Measurements from ENCODE around the gene DDX10. TPM values are rescaled to one million over a fixed set of nuclear protein-coding genes. Genes with fewer than 3 reads are reported as not detected.

Gene DDX10
- total RNA-seq (10 to 100 TPM in 1 of 2 donors, 1 to 10 TPM in 1; 8.0 to 11.8 TPM), polyA plus RNA-seq (1 to 10 TPM; 8.2 to 9.7 TPM)

DNA sequence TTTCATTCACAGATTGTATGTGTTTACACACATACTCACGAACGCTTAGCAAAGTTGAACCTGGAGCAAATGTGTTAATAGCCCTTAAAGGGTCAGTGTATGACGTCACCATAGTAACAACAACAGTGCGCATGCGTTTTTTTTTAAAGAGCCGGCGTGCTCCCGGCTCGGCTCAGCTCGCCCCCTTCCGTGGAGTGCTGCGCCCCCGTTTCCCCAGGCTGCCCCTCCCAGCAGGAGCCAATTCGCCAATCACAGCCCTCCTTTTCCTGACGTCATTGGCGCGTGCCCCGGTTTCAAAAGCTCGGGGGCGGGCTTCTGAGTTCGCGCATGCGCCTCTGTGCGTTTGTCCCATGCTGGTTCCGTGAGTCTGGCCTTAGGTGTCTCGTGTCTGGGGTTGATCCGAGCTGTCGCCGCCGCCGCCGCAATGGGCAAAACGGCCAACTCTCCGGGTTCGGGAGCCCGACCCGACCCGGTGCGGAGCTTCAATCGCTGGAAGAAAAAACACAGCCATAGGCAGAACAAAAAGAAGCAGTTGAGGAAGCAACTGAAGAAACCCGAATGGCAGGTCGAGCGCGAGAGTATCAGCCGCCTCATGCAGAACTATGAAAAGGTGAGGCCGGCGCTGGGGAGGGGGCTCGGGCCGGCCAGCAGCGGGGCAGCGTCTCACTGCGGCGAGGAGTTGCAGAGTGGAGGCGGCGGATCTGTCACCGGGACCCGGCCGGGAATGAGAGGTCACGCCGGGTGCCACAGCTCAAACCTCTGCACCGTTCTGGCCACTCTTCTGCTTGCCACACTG is at the start of gene DDX10:
TSS of gene DDX10 (plus strand) at position 340 of the 796 bp plus-strand sequence. CDS start at position 425, 85 bp downstream.
- peak within 1 kb of the TSS; percentile 64 to 88 (median 73) for H3K4me3 ChIP-seq (ENCODE audit: low read depth in 1 of 3, low read length in 3 of 3)
- no peaks in the 10 kb centered on the region for H3K36me3 ChIP-seq (ENCODE audit: control insufficient read depth in 4 of 4, insufficient read depth in 3 of 4, low read depth in 1 of 4, low read length in 3 of 4)
- no peaks in the 10 kb centered on the region for H3K27me3 ChIP-seq (ENCODE audit: control insufficient read depth in 4 of 4, insufficient read depth in 4 of 4, low read length in 3 of 4)
- peak within 1 kb of the TSS; percentile 67 to 72 for H3K27ac ChIP-seq (ENCODE audit: low read depth in 1 of 2, low read length in 2 of 2)
- no peaks in the 10 kb centered on the region for H3K9me3 ChIP-seq (ENCODE audit: control insufficient read depth in 4 of 4, low read length in 3 of 4)
- H3K4me1 ChIP-seq (ENCODE audit: control insufficient read depth in 4 of 4, insufficient read depth in 4 of 4, low read length in 3 of 4) = peaks cover 3 to 18% (median 10%) of the 10 kb centered on the region in 4 donors
- WGBS = under 1% methylated on average over 61 of the region's 61 CpGs
- DNase-seq (ENCODE audit: low spot score) = peak; percentile 99
- TF ChIP-seq HNF4A (conservative IDR thresholded peaks at IDR 0.05) (peak; percentile 32 to 36), ATF3 (IDR thresholded peaks at IDR 0.05) (no peak), HNF4G (IDR thresholded peaks at IDR 0.05) (no peak), TAF1 (conservative IDR thresholded peaks at IDR 0.05) (no peak), SP1 (IDR thresholded peaks at IDR 0.05) (peak; percentile 69), YY1 (IDR thresholded peaks at IDR 0.05) (peak; percentile 30), JUND (IDR thresholded peaks at IDR 0.05) (peak; percentile 86 to 91), FOXA1 (IDR thresholded peaks at IDR 0.05) (no peak), FOXA2 (IDR thresholded peaks at IDR 0.05) (peak; percentile 33), ZBTB33 (IDR thresholded peaks at IDR 0.05) (peak; percentile 26), RAD21 (IDR thresholded peaks at IDR 0.05) (peak; percentile 25 to 29), MAX (IDR thresholded peaks at IDR 0.05) (peak; percentile 93), NR2F2 (IDR thresholded peaks at IDR 0.05) (no peak), GABPA (IDR thresholded peaks at IDR 0.05 in 1 of 2, conservative IDR thresholded peaks at IDR 0.05 in 1 of 2) (peak in 1 of 2 donors; percentile 78), CTCF (IDR thresholded peaks at IDR 0.05; ENCODE audit: low read depth, low read length, missing input control) (no peak), EGR1 (IDR thresholded peaks at IDR 0.05; ENCODE audit: low read depth in 2 of 2) (peak; percentile 51 to 84), RXRA (IDR thresholded peaks at IDR 0.05) (peak; percentile 26 to 52)
- TF ChIP-seq, protein P1, sequence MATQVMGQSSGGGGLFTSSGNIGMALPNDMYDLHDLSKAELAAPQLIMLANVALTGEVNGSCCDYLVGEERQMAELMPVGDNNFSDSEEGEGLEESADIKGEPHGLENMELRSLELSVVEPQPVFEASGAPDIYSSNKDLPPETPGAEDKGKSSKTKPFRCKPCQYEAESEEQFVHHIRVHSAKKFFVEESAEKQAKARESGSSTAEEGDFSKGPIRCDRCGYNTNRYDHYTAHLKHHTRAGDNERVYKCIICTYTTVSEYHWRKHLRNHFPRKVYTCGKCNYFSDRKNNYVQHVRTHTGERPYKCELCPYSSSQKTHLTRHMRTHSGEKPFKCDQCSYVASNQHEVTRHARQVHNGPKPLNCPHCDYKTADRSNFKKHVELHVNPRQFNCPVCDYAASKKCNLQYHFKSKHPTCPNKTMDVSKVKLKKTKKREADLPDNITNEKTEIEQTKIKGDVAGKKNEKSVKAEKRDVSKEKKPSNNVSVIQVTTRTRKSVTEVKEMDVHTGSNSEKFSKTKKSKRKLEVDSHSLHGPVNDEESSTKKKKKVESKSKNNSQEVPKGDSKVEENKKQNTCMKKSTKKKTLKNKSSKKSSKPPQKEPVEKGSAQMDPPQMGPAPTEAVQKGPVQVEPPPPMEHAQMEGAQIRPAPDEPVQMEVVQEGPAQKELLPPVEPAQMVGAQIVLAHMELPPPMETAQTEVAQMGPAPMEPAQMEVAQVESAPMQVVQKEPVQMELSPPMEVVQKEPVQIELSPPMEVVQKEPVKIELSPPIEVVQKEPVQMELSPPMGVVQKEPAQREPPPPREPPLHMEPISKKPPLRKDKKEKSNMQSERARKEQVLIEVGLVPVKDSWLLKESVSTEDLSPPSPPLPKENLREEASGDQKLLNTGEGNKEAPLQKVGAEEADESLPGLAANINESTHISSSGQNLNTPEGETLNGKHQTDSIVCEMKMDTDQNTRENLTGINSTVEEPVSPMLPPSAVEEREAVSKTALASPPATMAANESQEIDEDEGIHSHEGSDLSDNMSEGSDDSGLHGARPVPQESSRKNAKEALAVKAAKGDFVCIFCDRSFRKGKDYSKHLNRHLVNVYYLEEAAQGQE (IDR thresholded peaks at IDR 0.05) = no peak
- peak within 1 kb of the TSS; percentile 90 to 93 for H3K9ac ChIP-seq (ENCODE audit: low read depth in 1 of 2, low read length in 2 of 2)
